ENCODE data around the gene SPATS2L.

Gene SPATS2L

GRCh38 chr2:200262047-200262446 lies 44.4 kb upstream of the SPATS2L start:
- H3K4me3 ChIP-seq (ENCODE audit: low read depth, low read length), result no peak overlapping the region
- no peaks in the 10 kb centered on the region for H3K4me1 ChIP-seq
- DNase-seq, result no peak
- TF ChIP-seq CTCF (IDR thresholded peaks at IDR 0.05; ENCODE audit: low read depth, low read length), result no peak
- no peaks in the 10 kb centered on the region for H3K27me3 ChIP-seq
- H3K9me3 ChIP-seq, result no peaks in the 10 kb centered on the region
- H3K36me3 ChIP-seq, result no peaks in the 10 kb centered on the region

- TF ChIP-seq CTCF (IDR thresholded peaks at IDR 0.05; ENCODE audit: low read depth, low read length), result no peak
- Histone ChIP-seq H3K9me3 (no peaks in the 10 kb centered on the region), H3K4me1 (no peaks in the 10 kb centered on the region), H3K36me3 (no peaks in the 10 kb centered on the region), H3K27me3 (no peaks in the 10 kb centered on the region), H3K4me3 (ENCODE audit: low read depth, low read length) (no peak overlapping the region)
- DNase-seq, result no peak
Observed at GRCh38 chr2:200263279-200263678, 43.2 kb upstream of the SPATS2L start.

GRCh38 chr2:200264631-200265030 lies 41.9 kb upstream of the SPATS2L start:
- no peak for TF ChIP-seq CTCF (IDR thresholded peaks at IDR 0.05; ENCODE audit: low read depth, low read length)
- Histone ChIP-seq H3K4me1 (no peaks in the 10 kb centered on the region), H3K27me3 (no peaks in the 10 kb centered on the region), H3K36me3 (no peaks in the 10 kb centered on the region), H3K4me3 (ENCODE audit: low read depth, low read length) (no peak overlapping the region), H3K9me3 (no peaks in the 10 kb centered on the region)
- DNase-seq, result no peak

GRCh38 chr2:200266406-200266805 lies 40.1 kb upstream of the SPATS2L start:
- no peak for TF ChIP-seq CTCF (IDR thresholded peaks at IDR 0.05; ENCODE audit: low read depth, low read length)
- H3K4me3 ChIP-seq (ENCODE audit: low read depth, low read length), result no peak overlapping the region
- no peak for DNase-seq

GRCh38 chr2:200267350-200267749 lies 39.1 kb upstream of the SPATS2L start:
- H3K4me3 ChIP-seq (ENCODE audit: low read depth, low read length), result no peak overlapping the region
- H3K9me3 ChIP-seq, result no peaks in the 10 kb centered on the region
- H3K36me3 ChIP-seq, result no peaks in the 10 kb centered on the region
- H3K27me3 ChIP-seq, result no peaks in the 10 kb centered on the region
- no peaks in the 10 kb centered on the region for H3K4me1 ChIP-seq
- DNase-seq, result no peak
- no peak for TF ChIP-seq CTCF (IDR thresholded peaks at IDR 0.05; ENCODE audit: low read depth, low read length)

More at GRCh38 chr2:200266406-200266805, 40.1 kb upstream of the SPATS2L start:
- no peaks in the 10 kb centered on the region for H3K4me1 ChIP-seq
- no peaks in the 10 kb centered on the region for H3K36me3 ChIP-seq
- no peaks in the 10 kb centered on the region for H3K27me3 ChIP-seq
- H3K9me3 ChIP-seq, result no peaks in the 10 kb centered on the region

- H3K27me3 ChIP-seq, result no peaks in the 10 kb centered on the region
- no peaks in the 10 kb centered on the region for H3K36me3 ChIP-seq
- no peak for DNase-seq
- H3K9me3 ChIP-seq, result no peaks in the 10 kb centered on the region
- H3K4me3 ChIP-seq (ENCODE audit: low read depth, low read length), result no peak overlapping the region
- TF ChIP-seq CTCF (IDR thresholded peaks at IDR 0.05; ENCODE audit: low read depth, low read length), result no peak
- H3K4me1 ChIP-seq, result no peaks in the 10 kb centered on the region
Observed at GRCh38 chr2:200270732-200271131, 35.8 kb upstream of the SPATS2L start.

Measured in BE2C (cell line).